ENCODE data around the gene TUBB6.

TUBB6 gene

GRCh38 chr18:12281861-12282260, 26.2 kb upstream of the TUBB6 start:
- no peak overlapping the region for H3K27ac ChIP-seq
- DNase-seq: no peak

GRCh38 chr18:12282442-12283039, 25.5 kb upstream of the TUBB6 start:
- Histone ChIP-seq H3K27me3 (ENCODE audit: insufficient read depth, low read depth, severe bottlenecking) (no peaks in the 10 kb centered on the region), H3K27ac (no peak overlapping the region), H3K36me3 (no peaks in the 10 kb centered on the region), H3K4me3 (ENCODE audit: low read depth, low read length) (no peak overlapping the region), H3K9me3 (ENCODE audit: severe bottlenecking) (no peaks in the 10 kb centered on the region)
- DNase-seq: no peak
- TF ChIP-seq CTCF (IDR thresholded peaks at IDR 0.05; ENCODE audit: low read depth, low read length): no peak

More at GRCh38 chr18:12281861-12282260, 26.2 kb upstream of the TUBB6 start:
- no peaks in the 10 kb centered on the region for H3K36me3 ChIP-seq
- no peaks in the 10 kb centered on the region for H3K27me3 ChIP-seq (ENCODE audit: insufficient read depth, low read depth, severe bottlenecking)
- no peaks in the 10 kb centered on the region for H3K9me3 ChIP-seq (ENCODE audit: severe bottlenecking)
- TF ChIP-seq CTCF (IDR thresholded peaks at IDR 0.05; ENCODE audit: low read depth, low read length): no peak
- no peak overlapping the region for H3K4me3 ChIP-seq (ENCODE audit: low read depth, low read length)

- Histone ChIP-seq H3K27me3 (ENCODE audit: insufficient read depth, low read depth, severe bottlenecking) (no peaks in the 10 kb centered on the region), H3K36me3 (no peaks in the 10 kb centered on the region), H3K9me3 (ENCODE audit: severe bottlenecking) (no peaks in the 10 kb centered on the region), H3K27ac (no peak overlapping the region), H3K4me3 (ENCODE audit: low read depth, low read length) (no peak overlapping the region)
- peak; percentile 33 for TF ChIP-seq CTCF (IDR thresholded peaks at IDR 0.05; ENCODE audit: low read depth, low read length)
- DNase-seq: no peak
These were observed 24.8 kb upstream of the TUBB6 start for GRCh38 chr18:12283256-12283655.

- no peak for DNase-seq
- Histone ChIP-seq H3K4me3 (ENCODE audit: low read depth, low read length) (no peak overlapping the region), H3K27me3 (ENCODE audit: insufficient read depth, low read depth, severe bottlenecking) (no peaks in the 10 kb centered on the region), H3K27ac (no peak overlapping the region), H3K36me3 (no peaks in the 10 kb centered on the region), H3K9me3 (ENCODE audit: severe bottlenecking) (no peaks in the 10 kb centered on the region)
- TF ChIP-seq CTCF (IDR thresholded peaks at IDR 0.05; ENCODE audit: low read depth, low read length): no peak
These were observed 24.4 kb upstream of the TUBB6 start for GRCh38 chr18:12283666-12284065.

GRCh38 chr18:12287131-12287681, 20.8 kb upstream of the TUBB6 start:
- H3K4me3 ChIP-seq (ENCODE audit: low read depth, low read length): peak overlapping the region; percentile 43

More at GRCh38 chr18:12287131-12287681, 20.8 kb upstream of the TUBB6 start:
- Histone ChIP-seq H3K27me3 (ENCODE audit: insufficient read depth, low read depth, severe bottlenecking) (no peaks in the 10 kb centered on the region), H3K27ac (no peak overlapping the region), H3K9me3 (ENCODE audit: severe bottlenecking) (no peaks in the 10 kb centered on the region), H3K36me3 (no peaks in the 10 kb centered on the region)
- no peak for DNase-seq
- TF ChIP-seq CTCF (IDR thresholded peaks at IDR 0.05; ENCODE audit: low read depth, low read length): no peak

Data from WERI-Rb-1 (cell line).